ENCODE data around the gene SLC13A3.

The SLC13A3 gene

DNA sequence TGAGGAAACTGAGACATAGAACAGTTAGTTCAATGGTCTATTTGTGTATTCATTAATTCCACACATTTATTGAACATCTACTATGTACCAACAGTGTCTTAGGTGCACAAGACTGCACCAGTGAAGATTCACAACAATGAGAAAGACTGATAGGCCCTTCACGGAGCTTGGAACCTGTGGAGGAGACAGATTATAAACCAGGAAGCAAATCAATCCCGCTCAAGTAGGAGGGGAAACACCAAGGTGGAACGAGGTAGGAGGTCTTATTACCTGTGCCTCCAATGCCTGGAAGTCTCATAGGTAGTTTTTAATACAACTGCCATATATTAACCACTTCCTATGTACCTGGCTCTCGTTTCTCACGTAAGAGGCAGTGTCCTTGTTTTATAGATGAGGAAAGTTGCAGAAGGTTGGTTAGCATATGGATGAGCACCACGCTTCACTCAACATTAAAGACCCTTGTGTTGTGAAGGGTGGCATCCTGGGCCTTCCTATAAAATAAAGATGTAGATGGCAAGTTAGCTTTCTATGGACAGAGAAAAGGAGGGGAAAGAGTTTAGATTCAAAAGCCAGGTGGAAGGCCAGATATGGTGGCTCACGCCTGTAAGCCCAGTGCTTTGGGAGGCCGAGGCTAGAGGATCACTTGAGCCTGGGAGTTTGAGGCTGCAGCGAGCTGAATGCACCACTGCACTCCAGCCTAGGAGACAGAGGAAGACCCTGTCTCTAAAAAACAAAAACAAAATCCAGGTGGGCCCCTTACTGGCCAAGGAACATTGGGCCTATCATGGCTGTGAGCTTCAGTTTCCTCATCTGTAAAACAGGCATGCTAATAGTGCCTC, 45.1 kb downstream of the SLC13A3 start:
- no peak for DNase-seq (ENCODE audit: low read depth)

DNA sequence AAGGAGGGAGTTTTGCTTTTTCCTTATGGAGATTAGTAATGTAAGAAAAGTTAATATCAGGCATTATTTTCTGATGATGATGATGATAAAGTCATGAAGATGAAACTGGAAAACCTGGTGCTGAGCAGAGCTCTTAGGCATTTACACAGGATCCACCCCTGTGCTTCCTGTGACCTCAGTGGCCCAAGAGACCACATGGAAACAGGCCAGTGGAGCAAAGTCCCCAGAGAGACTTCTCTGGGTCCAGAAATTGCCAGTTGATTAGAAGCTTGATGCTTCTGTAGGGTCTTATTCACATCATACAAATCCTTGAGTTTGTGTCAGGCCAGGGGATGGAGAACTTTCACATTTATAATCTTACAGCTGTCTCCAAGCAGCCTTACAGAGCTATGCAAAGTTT, 46.1 kb downstream of the SLC13A3 start:
- no peak for DNase-seq (ENCODE audit: low read depth)

DNA sequence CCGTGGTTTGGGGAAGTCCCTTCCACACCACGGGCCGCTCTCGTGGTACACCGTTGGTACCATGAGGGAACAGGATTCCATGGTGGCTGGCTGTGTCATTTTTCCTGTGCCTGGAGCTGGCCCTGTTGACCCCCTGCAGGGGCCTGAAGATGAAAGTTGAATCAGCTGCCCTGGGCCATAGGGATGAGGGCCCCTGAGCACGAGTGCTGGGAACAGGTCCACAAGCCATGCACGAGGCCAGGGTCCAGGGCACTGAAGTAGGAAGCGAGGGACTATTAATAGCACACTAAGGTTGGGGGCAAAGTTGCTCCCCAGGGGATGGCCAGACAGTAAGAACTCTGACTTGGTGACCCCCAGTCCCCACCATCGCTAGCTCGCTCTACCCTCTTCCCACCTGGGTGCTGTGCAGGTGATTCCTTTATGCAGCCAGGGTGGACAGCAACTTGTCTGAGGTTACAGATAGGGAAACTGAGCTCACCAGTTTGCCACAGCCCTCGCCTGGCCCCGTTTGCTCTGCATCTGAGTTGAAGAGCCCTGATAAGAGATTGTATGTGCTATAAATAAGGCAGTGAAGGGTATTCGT, 46.6 kb downstream of the SLC13A3 start:
- DNase-seq (ENCODE audit: low read depth): no peak

DNA sequence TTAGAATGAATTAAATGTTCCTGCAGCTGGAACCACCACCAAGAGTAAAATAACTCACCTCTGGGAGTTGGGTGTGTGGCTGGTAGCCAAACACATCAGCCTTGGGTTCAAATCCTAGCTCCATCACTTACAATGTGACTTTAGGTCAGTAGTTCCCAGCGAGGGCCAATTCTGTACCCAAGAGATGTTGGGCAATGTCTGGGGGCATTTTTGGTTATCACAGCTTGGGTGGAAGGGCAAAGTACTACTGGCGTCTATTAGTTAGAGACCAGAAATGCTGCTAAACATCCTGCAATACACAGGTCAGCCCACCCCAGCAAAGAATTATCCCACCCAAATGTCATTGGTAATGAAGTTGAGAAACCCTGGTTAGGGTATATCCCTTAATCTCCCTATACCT, 48.8 kb downstream of the SLC13A3 start:
- DNase-seq (ENCODE audit: low read depth): no peak

DNA sequence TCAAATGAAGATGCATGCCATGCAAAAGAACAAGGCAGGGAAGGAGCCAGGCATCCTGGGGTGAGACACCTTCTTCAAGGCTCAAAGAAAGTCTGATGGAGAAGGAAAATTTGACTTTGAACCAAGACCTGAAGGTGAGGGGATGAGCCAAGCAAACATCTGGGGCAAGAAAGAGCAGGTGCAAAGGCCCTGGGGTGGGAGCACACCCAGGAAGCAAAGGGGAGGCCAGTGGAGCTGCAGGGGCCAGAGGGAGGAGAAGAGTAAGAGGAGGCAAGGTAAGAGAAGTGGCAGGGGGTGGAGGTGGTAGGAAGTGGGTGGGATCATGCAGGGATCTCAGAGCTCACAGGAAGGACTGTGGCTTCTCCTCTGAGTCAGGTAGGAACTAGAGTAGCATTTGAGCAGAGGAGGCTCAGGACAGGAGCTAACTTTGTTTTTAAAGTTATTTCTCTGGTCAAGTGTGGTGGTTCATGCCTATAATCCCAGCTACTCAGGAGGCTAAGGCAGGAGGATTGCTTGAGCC, 49.6 kb downstream of the SLC13A3 start:
- DNase-seq (ENCODE audit: low read depth): no peak

DNA sequence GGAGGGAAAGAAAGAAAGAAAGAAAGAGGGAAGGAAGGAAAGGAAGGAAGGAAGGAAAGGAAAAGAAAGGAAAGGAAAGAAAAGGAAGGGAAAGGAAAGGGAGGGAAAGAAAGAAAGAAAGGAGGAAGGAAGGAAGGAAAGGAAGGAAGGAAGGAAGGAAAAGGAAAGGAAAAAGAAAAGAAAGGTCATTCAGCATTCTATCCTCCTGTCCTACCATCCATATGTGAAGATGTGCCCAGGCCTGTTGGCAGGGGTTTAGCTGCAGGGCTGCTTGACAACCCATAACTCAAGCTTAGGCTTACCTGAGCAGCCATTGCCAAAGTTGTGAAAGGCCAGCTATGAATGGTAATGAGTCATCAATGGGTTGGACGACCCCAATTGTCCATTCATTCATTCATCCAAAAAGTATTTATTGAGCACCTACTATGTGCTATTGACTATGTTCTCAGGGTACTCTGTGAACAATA, 50.9 kb downstream of the SLC13A3 start:
- no peak for DNase-seq (ENCODE audit: low read depth)

DNA sequence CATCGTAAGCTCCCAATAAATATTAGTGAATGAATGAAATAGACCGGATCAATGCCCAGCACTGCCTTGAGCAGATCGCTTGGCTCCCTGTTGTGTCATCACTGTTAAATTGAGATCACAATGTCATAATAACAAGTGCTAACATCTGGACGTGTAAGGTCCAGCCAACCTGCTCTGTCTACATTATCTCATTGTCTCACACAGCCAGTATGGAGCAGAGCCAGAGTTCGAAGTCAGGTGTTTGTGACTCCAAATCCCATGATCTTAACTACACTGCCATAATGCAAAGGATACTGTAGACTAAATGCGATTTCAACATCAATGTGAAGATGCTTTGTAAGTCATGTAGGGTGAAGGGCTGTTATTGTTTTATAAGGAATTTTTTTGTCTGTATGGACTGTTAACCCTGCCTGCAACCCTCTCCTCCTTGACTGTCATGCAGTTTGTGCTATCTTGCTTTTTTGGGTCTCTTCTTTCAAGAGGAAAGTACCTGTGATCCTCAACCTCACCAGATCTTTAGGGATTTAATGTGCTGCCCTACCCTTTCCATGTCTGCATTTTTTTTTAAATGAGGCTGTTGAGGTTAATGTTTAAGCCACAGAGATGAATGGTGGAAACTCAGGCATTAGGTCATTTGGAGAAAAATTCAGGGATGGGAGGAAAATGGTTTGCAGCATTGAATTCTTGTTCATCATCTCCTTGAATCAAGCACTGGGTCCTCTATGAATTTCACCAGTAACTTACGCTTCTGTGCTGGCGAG, 51.9 kb downstream of the SLC13A3 start:
- no peak for DNase-seq (ENCODE audit: low read depth)

DNA sequence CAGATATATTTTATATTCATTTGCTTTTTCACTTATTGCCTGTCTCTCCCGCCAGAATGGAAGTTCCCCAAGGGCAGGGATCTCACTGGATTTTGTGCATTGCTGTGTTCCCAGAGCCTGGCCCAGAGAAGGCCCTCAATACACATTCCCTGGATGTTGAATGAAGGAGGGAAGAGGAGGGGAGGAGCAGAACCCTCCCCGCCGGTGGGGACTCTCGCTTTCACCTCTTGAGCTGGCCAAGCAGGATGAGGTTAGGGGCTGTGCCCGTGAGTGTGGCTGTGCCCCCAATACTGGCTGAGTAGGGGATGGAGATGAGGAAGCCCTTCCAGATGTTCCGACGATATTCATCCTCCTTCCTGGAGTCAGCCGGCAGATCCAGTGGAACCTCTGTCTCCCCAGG, 55.3 kb downstream of the SLC13A3 start:
- no peak for DNase-seq (ENCODE audit: low read depth)

DNA sequence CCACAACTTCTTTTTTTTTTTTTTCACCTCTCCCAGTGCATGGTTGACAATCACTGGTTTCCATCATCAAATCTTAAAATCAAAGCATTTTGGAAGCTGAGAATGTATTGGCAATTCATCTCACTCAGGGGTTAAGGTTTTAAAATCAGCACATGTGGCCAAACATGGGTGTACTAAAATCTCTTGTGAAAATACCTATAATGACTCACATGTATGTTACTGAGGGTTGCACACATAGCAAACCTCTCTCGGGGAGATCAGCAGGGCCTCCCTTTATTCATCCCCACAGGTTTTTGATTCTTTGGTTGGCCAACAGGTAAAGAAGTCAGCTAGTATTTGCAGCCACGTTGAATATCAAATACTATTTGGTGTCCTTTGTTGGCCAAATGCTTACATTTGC, 56.5 kb downstream of the SLC13A3 start:
- DNase-seq (ENCODE audit: low read depth): no peak

DNA sequence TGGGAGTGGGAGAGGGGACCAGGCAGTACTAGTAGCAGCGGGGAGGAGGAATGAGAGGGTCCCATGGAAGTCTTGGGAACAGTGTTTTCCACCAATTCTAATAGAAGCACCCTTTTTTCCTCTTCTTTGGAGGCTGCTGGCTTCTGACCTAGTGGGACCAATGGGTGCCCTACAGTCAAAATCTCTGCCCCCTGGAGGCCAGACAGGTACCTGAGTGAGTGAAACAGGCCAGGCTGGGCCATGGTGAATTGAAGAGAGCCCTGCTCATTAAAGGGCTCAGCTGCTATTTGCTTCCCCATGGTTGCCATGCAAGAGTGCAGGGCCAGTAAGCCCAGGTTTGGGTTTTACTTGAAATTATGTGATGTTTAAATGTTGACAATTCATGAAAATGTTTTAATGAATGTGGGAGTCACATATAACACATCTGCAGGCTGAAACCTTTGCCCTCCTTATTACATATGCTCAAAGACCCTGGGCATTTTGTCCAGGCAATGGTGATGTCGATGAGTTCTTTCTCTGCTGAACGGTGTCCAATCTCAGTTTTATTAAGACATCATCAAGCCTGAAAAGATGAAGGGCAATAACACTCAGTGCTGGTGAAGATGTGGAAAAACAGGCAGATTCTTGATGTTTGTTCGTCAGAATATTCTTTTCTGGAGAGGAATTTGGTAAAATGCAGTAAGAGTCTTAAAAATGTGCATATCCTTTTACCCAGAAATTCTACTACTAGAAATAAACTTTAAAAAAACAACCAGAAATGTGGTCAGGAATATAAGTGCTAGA, 58.5 kb downstream of the SLC13A3 start:
- no peak for DNase-seq (ENCODE audit: low read depth)

DNA sequence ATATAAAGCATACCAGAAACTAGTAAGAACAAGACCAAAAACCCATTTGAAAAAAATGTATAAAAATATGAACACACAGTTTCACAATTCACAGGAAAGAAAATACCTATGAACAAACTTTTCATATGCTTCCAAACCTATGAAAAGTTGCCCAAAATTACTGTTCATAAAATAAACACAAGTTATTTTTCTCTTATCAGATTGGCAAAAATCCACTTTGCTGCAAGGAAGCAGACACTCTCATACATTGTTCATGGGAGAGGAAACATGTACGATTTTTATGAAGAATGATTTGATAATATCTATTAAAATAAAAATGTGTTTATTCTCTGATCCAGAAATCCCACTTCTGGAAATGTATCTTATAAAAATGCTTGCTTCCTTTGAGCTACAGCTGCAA, 60.8 kb downstream of the SLC13A3 start:
- DNase-seq (ENCODE audit: low read depth): no peak

DNA sequence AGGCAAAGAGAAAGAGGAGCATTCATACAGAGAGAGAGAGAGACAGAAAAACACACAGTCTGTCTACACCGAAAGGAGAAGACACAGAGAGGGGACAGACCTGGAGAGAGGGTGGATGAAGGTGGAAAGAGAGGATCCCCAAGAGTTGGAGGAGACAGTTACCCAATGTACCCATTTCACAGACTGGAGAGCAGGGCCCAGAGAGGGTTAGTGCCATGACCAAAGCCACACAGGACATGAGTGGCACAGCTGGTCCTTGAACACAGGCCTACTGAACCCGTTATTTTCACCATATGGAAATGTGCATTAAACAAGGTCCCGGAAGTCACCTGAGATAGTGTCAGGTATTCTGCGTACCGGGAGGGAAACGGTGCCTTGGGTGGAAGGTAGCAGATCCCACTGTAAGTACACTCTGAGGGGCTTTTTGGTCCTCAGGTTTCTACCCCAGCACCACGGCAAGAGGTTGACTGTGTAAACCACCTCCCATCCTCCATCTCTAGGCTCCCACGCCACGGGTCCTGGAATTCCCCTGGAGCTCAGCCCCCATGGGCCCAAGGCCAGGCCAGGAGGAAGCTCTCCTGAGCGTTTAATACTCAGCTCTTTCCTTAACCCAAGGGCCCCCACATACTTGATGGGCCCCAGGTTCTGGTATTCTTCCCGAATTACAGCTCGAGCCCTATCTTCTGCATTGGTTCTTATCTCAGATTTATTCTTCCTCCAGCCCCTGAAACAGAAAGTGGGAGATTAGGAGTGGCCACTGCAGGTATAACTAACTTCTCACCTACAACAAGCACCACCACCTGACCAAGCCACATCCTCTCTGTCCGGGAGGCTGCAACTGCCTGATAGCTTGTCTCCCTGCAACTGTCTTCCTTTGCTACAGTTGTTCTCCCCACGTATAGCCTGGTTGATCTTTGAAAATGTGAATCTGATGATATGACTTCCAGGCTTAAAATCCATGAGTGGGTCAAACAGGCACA, 62.4 kb downstream of the SLC13A3 start:
- DNase-seq (ENCODE audit: low read depth): no peak

DNA sequence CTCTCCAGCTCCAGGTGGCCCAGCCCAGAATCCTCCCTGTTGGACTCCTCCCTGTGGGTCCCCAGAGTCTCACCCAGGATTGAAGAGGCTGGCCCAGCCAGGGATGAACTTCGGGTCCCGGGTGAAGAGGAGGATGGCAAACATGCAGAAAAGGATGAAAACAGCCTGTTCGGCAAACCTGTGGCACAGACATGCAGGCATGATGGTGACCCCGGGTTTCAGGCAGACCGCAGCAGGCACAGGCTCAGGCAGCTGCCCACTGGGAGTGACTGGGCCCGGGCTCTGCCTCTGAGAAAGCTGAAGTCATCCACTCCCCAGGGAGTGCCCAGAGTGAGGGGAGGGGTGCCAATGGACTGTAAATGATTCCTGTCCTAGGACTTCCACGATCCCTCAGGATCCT, 63.3 kb downstream of the SLC13A3 start:
- DNase-seq (ENCODE audit: low read depth): no peak

DNA sequence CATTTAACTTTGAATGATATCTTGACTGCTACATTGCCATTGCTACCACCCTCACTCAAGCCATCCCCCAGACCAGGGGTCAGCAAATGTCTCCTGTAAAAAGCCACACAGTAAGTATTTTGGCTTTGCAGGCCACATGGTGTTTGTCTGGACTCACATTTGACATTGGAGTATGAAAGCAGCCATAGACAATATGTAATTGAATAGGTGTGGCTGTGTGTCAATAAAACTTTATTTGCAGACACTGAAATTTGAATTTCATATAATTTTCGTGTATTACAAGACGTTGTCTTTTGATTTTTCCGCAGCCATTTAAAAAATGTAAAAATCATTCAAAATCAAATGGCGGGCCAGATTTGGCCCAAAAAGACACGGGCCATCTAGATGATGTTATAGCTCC, 64.5 kb downstream of the SLC13A3 start:
- no peak for DNase-seq (ENCODE audit: low read depth)

DNA sequence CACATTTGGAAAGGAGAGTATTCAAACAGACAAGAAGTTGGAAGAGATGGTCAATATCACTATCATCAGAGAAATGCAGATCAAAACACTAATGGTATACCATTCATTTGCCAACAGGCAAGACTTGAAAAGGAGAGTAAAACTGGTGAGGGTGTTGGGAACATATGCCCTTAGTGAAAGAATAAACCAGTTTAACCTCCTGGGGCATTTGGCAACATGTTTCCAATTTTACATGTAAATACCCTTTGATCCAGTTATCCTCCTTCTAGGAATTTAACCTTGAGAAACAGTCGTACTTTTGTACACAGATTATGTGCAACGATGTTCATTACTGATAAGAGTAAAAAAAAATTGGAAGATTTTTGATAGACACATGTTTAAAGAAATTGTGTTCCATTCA, 66.8 kb downstream of the SLC13A3 start:
- DNase-seq (ENCODE audit: low read depth): no peak

DNA sequence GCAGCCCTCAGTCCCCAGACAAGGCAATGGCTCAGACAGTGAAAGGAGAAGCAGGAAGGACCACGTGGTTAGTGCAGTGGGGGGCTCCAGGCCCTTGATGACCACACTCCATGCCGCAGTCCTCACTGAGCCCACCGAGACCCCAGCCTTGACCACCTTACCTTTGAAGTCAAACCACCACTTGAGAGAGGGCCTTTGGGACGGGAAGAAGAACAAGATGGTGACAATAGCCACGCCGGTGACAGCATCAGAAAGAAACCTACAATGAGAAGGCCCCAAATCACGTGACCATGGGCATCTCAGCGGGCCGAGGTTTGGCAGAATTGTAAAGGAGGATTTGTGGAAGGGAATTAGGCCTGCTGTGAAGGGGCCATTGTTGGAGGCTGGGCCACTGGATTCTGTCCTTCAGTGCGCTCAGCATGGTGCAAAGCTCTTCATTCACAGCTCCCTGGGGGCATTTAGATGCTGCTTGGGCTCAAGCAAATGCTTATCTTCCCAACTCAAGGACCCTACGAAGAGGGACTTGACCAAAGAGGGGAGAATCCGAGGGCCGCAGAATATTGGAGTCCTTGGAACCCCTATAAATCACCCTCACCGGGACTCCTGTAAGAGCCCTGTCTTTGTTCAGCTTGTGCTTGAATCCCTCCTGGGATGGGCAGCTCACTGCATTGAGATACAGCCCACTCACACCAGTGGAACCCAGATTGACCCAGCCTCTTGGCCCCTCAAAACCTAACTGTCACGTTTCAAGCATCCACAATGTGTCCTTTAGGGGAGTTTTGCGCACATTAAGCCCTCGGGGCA, 67.6 kb downstream of the SLC13A3 start:
- no peak for DNase-seq (ENCODE audit: low read depth)

DNA sequence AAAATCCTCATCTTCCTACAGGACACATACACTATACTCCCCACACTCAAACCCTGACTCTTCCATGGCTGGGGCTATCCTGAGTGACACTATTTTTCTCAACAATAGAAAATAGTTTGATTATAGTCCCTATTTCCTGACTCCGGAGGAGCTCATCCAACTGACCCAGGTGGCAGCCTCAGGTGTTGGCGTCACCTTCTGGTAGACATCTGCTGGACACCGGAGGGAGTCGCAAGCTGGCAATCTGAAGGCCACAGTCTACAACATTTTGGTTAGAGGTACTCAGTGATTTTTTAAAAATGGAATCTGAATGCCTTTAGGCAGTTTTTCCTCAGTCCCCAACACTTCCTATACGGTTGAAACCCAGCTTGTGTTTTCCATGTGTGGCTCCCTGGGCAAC, 68.6 kb downstream of the SLC13A3 start:
- no peak for DNase-seq (ENCODE audit: low read depth)

DNA sequence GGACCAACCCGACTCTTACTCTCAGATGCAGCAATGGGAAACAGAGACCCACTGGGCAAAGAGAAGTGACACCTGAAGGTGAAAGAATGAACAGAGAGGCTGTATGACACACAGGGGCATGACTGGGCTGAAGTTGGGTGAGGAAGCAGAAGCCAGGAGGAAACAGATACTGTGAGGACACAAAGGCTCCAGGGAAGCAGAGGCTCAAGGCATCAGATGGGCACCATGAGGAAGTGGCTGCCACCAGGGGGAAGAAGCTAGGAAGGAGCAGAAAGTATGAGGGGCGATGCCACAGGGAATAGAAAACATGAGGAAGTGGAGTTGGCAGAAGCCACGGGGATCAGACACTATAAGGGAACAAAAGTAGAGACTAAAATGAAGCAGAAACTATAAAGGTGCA, 69.9 kb downstream of the SLC13A3 start:
- DNase-seq (ENCODE audit: low read depth): no peak

DNA sequence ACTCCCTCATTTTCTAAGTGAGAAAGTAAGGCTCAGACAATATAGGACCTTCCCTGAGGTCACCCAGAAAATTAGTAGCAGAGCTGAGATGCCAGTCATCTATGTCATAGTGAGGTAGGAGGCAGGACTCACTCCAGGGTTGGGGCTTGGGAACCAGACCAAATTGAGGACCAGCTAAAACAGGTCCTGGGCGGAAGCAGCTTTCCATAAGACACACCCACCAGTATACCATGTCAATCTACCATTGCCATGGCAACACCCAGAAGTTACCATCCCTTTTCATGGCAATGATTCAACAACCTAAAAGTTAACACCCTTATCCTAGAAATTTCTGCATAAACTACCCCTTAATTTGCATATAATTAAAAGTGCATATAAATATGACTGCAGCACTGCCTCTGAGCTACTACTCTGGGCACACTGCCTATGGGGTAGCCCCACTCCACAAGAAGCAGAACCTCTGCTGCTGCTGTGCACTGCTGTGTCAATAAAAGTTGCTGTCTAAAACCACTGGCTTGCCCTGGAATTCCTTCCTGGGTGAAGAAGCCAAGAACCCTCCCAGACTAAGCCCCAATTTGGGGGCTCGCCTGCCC, 70.5 kb downstream of the SLC13A3 start:
- no peak for DNase-seq (ENCODE audit: low read depth)

DNA sequence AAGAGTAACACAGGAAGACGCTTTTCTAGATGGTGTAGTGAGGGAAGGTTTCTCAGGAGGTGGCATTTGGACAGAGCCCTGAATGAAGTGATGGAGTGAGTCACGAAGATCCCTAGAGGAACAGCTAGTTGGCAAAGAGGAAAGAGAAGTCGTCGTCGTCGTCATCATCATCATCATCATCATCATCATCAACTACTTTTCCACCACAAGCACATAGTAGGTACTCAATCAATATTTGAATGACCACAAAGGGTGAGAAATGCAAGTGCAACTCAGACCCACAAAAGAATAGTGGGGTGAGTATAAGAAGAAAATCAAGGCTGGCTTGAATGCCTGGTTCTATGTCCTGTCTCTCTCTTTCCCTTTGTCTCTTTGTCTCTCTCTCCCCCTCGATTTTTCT, 72.5 kb downstream of the SLC13A3 start:
- no peak for DNase-seq (ENCODE audit: low read depth)

All from GM04503 (cell line).